ENCODE results near the gene UGT1A3.

UGT1A3 gene

GRCh38 chr2:233756429-233757081 lies 27.7 kb downstream of the UGT1A3 start:
- no peak for TF ChIP-seq ARNT (IDR thresholded peaks at IDR 0.05)
- no peak for TF ChIP-seq LEF1 (IDR thresholded peaks at IDR 0.05; ENCODE audit: borderline replicate concordance)
- no peak for TF ChIP-seq SP1 (IDR thresholded peaks at IDR 0.05)
- TF ChIP-seq FOXA1 (IDR thresholded peaks at IDR 0.05) = no peak
- no peak for TF ChIP-seq ZNF384 (IDR thresholded peaks at IDR 0.05)
- no peak for TF ChIP-seq PKNOX1 (IDR thresholded peaks at IDR 0.05)
- no peak for TF ChIP-seq SUZ12 (IDR thresholded peaks at IDR 0.05)
- no peak for TF ChIP-seq ELF4 (IDR thresholded peaks at IDR 0.05)
- no peak for TF ChIP-seq TARDBP (IDR thresholded peaks at IDR 0.05)
- no peak for TF ChIP-seq HDGF (IDR thresholded peaks at IDR 0.05; ENCODE audit: borderline replicate concordance)
- TF ChIP-seq FOXK2 (IDR thresholded peaks at IDR 0.05) = no peak
- TF ChIP-seq NFRKB (IDR thresholded peaks at IDR 0.05) = no peak
- no peak for TF ChIP-seq L3MBTL2 (conservative IDR thresholded peaks at IDR 0.05)
- TF ChIP-seq BHLHE40 (IDR thresholded peaks at IDR 0.05; ENCODE audit: borderline replicate concordance) = no peak
- TF ChIP-seq CTBP1 (IDR thresholded peaks at IDR 0.05; ENCODE audit: borderline replicate concordance) = no peak
- TF ChIP-seq FOXM1 (IDR thresholded peaks at IDR 0.05; ENCODE audit: borderline replicate concordance) = no peak
- DNase-seq (ENCODE audit: extremely low spot score) = no peak
- POLR2A ChIA-PET = no interaction called here
- CTCF ChIA-PET = no interaction called here

DNA sequence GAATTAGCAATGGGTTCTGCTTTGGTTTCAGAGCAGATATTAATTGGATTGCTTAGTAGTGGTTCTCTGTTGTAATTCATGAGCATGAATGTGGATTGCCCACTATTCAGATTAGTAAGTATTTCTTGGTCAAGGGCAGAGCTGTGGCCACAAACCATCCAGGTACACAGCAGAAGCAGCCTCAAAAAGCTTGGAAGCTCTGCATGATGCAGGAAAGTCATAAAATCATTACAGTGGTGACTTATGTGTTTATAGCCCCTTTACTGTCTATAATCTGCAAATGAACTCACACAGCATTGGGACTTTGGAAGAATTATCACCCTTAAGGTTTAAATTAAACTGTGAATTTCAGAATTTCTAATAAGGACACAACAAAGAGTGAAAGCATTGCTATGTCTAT lies 29.3 kb downstream of the UGT1A3 start:
- ChIA-PET CTCF (no interaction called here), POLR2A (no interaction called here)
- TF ChIP-seq FOXM1 (IDR thresholded peaks at IDR 0.05; ENCODE audit: borderline replicate concordance) (no peak), ARNT (IDR thresholded peaks at IDR 0.05) (no peak), ZNF384 (IDR thresholded peaks at IDR 0.05) (no peak), NFRKB (IDR thresholded peaks at IDR 0.05) (no peak), CTBP1 (IDR thresholded peaks at IDR 0.05; ENCODE audit: borderline replicate concordance) (no peak), BHLHE40 (IDR thresholded peaks at IDR 0.05; ENCODE audit: borderline replicate concordance) (no peak), HDGF (IDR thresholded peaks at IDR 0.05; ENCODE audit: borderline replicate concordance) (no peak), PKNOX1 (IDR thresholded peaks at IDR 0.05) (no peak), FOXK2 (IDR thresholded peaks at IDR 0.05) (no peak), SUZ12 (IDR thresholded peaks at IDR 0.05) (no peak), TARDBP (IDR thresholded peaks at IDR 0.05) (no peak), LEF1 (IDR thresholded peaks at IDR 0.05; ENCODE audit: borderline replicate concordance) (no peak), L3MBTL2 (conservative IDR thresholded peaks at IDR 0.05) (no peak), FOXA1 (IDR thresholded peaks at IDR 0.05) (no peak), SP1 (IDR thresholded peaks at IDR 0.05) (no peak), ELF4 (IDR thresholded peaks at IDR 0.05) (no peak)

GRCh38 chr2:233758849-233759248 lies 30.0 kb downstream of the UGT1A3 start:
- CTCF ChIA-PET = no interaction called here

More for the DNA sequence above, 29.3 kb downstream of the UGT1A3 start:
- DNase-seq (ENCODE audit: extremely low spot score) = no peak

GRCh38 chr2:233760043-233760442 lies 31.2 kb downstream of the UGT1A3 start, which contains the start of gene UGT1A1:
UGT1A1 (plus strand) TSS chr2:233760270; CDS start chr2:233760288, 18 bp downstream.
- CTCF ChIA-PET = no interaction called here
- DNase-seq (ENCODE audit: extremely low spot score) = no peak
- POLR2A ChIA-PET = no interaction called here

More at GRCh38 chr2:233758849-233759248, 30.0 kb downstream of the UGT1A3 start:
- POLR2A ChIA-PET = no interaction called here
- TF ChIP-seq HDGF (IDR thresholded peaks at IDR 0.05; ENCODE audit: borderline replicate concordance) (no peak), SP1 (IDR thresholded peaks at IDR 0.05) (no peak), NFRKB (IDR thresholded peaks at IDR 0.05) (no peak), FOXM1 (IDR thresholded peaks at IDR 0.05; ENCODE audit: borderline replicate concordance) (no peak), ELF4 (IDR thresholded peaks at IDR 0.05) (no peak), PKNOX1 (IDR thresholded peaks at IDR 0.05) (no peak), CTBP1 (IDR thresholded peaks at IDR 0.05; ENCODE audit: borderline replicate concordance) (no peak), SUZ12 (IDR thresholded peaks at IDR 0.05) (no peak)
- DNase-seq (ENCODE audit: extremely low spot score) = no peak

GRCh38 chr2:233761040-233761769 lies 32.4 kb downstream of the UGT1A3 start:
- POLR2A ChIA-PET = no interaction called here
- DNase-seq (ENCODE audit: extremely low spot score) = no peak
- TF ChIP-seq ELF4 (IDR thresholded peaks at IDR 0.05) (no peak), PKNOX1 (IDR thresholded peaks at IDR 0.05) (no peak), CTBP1 (IDR thresholded peaks at IDR 0.05; ENCODE audit: borderline replicate concordance) (no peak), FOXM1 (IDR thresholded peaks at IDR 0.05; ENCODE audit: borderline replicate concordance) (no peak), L3MBTL2 (conservative IDR thresholded peaks at IDR 0.05) (no peak), TARDBP (IDR thresholded peaks at IDR 0.05) (no peak), SP1 (IDR thresholded peaks at IDR 0.05) (no peak), BHLHE40 (IDR thresholded peaks at IDR 0.05; ENCODE audit: borderline replicate concordance) (no peak), ARNT (IDR thresholded peaks at IDR 0.05) (no peak), SUZ12 (IDR thresholded peaks at IDR 0.05) (no peak), FOXK2 (IDR thresholded peaks at IDR 0.05) (no peak), FOXA1 (IDR thresholded peaks at IDR 0.05) (no peak), ZNF384 (IDR thresholded peaks at IDR 0.05) (no peak), HDGF (IDR thresholded peaks at IDR 0.05; ENCODE audit: borderline replicate concordance) (no peak), NFRKB (IDR thresholded peaks at IDR 0.05) (no peak), LEF1 (IDR thresholded peaks at IDR 0.05; ENCODE audit: borderline replicate concordance) (no peak)
- CTCF ChIA-PET = no interaction called here

More at GRCh38 chr2:233760043-233760442, 31.2 kb downstream of the UGT1A3 start, which contains the start of gene UGT1A1:
- no peak for TF ChIP-seq SP1 (IDR thresholded peaks at IDR 0.05)
- no peak for TF ChIP-seq ARNT (IDR thresholded peaks at IDR 0.05)

Data from HEK293T (cell line).